HG03460 (cell line): ENCODE measurements around the gene LAMC3.

Source experiments
- ATAC-seq: cut with Tn5 transposase; IDR thresholded peaks from one replicate; pipeline ENCODE4 v1.9.1; 2021; ENCODE audit not compliant: unreplicated experiment

LAMC3 gene

DNA sequence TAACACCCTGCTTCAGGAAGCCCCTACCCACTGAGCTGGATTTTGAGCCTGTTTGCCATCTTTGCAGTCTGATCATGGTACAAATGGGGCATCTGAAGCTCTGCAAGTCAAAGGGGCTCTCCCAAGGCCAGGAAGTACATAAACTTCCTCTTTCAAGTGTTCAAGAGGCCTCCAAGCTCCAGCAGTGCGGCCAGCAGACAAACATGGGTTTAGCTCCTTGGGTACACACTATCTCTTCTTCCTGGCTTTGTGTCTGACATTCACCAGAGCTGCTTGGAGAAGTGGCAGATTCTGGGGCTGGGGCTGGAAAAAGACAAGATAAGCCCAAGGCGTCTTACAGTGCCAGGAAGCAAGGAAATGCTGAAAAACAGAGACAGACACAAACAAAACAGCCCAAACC is 34.1 kb downstream of the LAMC3 start:
- no peak for ATAC-seq

DNA sequence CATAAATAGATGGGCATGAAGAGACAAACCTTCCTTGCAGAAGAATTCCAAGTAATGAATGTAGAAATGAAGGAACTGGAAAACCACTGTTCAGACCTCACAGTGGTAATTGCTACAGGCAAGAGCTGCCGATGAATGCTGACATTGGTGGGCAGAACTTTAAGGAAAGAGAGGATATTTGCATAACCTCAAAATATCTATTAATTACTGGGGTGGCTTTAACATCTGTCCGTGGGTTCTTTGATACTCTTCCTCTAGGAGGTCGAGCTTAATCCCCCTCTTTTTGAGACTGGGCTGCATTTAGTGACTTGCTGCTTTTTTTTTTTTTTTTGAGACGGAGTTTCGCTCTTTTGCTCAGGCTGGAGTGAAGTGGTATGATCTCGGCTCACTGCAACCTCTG is 34.7 kb downstream of the LAMC3 start:
- ATAC-seq: no peak

DNA sequence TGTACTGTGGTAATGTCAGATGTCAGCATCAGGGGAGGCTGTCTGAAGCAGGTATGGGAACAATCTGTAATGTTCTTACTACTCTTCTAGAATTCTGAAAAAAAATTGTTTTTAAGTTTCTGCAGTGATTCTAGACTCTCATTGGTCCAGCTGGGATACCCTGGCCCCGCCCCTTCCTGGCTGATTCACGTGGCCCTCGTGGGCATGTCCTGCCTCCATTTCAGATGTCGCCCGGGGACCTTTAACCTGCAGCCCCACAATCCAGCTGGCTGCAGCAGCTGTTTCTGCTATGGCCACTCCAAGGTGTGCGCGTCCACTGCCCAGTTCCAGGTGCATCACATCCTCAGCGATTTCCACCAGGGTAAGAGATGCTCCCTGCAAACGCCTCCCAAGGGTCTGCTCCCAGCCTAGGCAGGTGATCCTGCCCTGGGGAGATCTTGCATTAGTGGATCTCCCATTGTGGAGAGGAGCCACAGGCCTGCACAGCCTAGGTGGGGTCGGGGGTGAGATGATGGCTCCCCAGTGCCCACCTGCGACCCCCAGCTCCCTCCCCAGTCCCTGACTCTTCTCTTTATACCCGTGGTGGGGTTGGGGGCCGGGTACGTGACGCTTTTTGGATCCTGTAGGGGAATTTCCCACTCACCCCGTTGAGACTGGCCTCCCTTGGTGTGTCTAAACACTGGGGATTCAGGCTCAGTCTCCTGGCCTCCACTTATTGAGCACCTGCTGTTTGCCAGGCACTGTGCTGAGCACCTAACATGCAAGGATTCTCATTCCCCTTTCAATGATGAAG is 36.5 kb downstream of the LAMC3 start:
- ATAC-seq: no peak

DNA sequence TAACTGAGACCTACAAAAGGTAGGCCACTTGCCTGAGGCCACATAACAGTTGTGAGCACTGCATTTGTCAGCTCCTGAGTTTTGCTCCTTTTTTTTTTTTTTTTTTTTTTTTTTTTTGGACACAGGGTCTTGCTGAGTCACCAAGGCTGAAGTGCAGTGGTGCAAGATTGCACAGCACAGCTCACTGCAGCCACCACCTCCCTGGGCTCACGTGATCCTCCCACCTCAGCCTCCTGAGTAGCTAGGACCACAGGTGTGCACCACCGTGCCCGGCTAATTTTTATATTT is 37.1 kb downstream of the LAMC3 start:
- ATAC-seq: no peak

DNA sequence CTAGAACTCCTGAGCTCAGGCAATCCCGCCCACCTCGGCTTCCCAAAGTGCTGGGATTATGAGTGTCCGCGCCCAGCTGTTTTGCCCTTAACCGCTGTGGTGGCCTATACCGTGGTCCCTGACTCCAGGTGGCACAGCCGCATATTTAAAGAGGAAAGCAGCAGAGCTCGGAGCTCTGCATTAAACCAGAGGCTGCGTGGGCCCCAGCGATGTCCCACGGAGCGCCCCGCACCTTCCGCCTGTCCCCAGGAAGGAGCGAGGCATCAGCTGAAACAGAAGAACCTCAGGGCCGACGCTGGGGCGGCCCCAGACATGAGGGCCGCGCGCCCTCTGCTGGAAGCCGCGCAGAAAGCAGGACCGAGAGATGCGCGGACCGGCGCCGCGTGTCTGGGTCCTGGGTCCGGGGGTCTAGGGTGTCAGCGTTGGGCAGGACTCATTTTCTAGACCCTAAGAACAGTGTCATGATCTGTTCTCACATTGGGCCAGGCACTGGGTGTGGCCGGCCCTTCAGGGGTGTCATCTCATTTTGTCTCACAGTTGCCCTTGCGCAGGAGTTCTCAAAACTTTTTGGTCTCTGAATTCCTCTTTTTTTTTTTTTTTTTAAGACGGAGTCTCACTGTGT is 37.7 kb downstream of the LAMC3 start:
- no peak for ATAC-seq

DNA sequence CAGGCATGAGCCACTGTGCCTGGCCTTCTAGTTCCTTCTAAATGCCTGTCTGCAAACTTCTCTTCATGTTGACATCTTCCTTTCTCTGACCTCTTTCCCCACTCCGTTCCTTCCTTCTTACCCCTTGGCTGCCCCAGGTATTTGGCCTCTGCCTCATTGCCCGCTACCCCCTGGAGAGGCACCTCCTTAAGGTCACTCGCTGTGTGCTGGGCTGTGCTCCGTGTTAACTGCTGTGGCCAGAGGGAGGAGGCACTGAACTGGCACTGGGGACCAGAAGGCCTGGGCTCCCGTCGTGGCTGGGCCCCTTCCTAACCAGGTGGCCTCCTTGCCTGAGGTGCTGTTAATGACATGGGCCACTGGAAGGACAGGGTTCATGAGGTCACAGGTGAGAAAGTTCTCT is 39.4 kb downstream of the LAMC3 start:
- ATAC-seq: no peak

DNA sequence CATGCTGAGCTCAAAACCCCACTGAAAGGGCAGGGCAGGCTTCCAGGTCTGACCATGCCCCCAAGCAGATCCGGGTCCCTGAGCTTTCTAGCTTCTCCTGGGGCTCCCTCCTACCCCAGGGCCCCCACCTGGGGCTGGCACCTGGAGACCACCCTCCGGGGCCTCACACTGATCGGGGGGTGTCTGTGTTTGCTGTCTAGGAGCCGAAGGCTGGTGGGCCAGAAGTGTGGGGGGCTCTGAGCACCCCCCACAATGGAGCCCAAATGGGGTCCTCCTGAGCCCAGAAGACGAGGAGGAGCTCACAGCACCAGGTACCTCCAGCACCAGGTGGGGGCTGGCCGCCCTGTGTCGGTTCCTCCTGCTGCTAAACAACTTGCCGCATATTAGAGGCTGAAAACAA is 39.8 kb downstream of the LAMC3 start:
- ATAC-seq: no peak

DNA sequence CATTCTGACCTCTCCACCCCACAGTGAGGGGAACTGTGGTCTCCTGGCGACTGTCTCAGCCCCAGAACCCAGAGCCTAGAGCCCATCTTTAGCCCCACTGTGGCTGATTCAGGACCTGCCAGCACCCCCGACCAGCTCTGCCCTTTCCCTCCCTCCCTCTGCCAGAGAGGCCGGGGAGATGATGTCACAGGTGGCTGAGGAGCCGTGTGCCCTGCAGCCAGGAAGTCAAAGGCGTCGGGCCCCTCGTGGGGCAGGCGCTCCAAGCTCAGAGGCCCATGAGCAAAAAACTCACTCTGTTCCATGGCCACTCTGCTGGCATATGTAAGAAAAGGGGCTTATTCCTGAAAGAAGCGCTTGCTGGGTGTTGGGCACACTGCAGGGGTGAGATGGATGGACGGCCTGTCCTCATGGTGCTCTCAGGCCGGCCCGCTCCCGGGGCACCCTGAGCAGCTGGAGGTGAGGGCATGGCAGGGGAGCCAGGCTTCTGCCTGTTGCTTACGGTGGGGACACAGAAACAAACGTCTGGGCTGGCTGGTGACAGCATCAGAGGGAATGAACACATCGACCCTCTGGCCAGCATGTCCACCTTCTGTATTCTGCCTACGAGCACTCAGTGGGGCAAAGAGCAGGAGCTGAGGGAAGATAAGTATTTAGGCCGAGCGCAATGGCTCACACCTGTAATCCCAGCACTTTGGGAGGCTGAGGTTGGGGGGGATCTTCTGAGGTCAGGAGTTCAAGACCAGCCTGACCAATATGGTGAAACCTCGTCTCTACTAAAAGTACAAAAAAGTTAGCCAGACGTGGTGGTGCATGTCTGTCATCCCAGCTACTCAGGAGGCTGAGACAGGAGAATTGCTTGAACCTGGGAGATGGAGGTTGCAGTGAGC is 41.1 kb downstream of the LAMC3 start:
- ATAC-seq: no peak

DNA sequence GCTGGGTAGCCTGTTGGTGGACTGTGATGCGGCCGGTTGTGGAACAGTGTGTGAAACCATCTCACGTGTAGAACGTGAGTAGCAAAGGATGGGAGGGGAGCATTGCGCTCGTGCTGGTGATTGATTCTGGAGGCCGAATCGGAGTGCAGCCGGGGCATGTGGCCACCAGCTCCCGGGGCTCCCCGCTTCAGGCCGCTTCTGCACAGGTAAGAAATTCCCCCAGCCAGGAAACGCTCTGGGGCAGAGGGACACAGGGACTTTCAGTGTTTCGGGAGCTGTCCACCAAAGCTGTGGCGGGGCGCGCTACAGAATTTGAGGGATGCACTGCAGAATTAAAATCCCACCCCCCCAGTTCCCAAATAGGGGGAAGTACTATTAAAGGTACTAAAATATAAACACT is 41.9 kb downstream of the LAMC3 start:
- no peak for ATAC-seq

DNA sequence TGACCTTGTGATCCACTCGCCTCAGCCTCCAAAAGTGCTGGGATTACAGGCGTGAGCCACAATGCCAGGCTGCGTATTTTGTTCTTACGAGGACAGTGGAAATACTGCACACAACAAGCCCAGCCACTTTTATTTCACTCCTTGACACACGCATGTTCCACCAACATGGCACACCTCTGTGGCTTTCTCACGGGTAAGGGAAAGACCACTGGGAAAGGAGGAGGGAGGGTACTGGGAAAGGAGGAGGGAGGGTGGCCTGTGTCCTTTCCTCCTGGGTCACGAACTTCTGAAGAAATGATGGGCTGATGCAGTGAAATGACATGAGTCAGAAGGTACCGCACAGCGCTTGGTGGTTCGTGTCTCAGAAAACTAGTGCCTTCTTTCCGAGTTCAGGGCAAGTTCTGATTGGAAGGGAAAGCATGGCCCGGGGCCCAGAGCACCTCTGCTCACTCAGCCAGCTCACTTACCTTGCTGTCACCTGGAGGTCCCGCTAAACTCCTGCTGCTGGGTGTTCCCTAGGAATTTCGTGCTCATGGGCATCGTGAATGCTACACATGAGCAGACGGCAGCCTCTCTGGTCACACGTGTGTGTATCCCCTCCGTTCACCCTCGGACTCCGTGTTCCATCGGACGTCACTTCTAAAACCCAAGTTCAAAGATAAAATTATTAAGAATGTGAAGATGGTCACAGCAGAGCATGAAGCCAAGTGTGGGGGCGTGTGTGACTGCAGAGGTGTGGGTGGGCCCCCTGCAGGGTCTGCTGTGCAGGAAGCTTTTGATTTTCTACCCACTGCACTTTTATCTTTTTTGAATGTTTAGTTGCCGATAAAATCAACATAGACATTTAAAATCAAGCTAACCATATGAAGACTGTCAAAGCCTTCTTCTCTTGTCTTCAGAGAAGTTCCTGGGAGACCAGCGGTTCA is 42.9 kb downstream of the LAMC3 start:
- ATAC-seq: no peak

DNA sequence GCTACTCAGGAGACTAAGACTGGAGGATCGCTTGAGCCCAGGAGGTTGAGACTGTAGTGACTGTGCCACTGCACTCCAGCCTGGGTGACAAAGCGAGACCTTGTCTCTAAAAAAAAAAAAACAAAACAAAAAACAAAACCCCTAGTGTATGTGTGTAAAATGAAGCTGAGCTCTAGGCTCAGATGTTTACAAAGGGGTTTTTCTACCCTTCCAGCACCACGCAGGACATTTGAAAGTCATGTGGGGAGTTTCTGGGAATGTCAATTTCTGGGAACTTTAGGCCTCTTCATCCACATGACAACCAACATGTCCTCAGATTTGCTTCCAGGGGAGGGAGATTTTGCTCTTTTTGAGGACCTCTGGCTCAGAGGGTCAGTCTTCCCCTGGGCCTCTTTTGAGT is 44.9 kb downstream of the LAMC3 start:
- ATAC-seq: no peak

DNA sequence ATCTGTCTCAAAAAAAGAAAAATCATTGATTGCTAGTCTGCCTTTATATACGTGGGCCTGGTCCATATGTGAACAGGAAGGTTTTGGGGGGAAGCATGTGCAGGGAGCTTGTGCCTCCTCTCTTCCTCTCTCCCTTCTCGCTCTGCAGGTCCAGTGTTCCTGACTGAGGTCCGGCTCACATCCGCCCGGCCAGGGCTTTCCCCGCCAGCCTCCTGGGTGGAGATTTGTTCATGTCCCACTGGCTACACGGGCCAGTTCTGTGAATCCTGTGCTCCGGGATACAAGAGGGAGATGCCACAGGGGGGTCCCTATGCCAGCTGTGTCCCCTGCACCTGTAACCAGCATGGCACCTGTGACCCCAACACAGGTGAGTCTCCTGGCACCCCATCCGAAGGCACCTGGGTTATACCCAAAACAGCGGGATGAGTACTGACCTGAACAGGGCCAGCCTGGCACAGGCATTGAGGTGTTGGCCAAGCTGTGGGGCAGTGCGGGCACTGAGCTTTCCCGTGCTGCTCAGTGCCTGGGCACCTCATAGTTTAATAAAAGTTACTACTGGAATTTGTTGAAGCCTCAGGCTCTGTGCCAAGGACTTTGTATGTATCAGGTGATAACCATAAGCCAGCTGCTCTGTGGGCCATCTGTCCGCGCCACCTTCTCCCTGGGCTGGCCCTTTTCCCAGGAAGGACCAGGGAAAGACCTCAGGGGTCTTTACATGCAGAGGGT is 48.0 kb downstream of the LAMC3 start:
- no peak for ATAC-seq

DNA sequence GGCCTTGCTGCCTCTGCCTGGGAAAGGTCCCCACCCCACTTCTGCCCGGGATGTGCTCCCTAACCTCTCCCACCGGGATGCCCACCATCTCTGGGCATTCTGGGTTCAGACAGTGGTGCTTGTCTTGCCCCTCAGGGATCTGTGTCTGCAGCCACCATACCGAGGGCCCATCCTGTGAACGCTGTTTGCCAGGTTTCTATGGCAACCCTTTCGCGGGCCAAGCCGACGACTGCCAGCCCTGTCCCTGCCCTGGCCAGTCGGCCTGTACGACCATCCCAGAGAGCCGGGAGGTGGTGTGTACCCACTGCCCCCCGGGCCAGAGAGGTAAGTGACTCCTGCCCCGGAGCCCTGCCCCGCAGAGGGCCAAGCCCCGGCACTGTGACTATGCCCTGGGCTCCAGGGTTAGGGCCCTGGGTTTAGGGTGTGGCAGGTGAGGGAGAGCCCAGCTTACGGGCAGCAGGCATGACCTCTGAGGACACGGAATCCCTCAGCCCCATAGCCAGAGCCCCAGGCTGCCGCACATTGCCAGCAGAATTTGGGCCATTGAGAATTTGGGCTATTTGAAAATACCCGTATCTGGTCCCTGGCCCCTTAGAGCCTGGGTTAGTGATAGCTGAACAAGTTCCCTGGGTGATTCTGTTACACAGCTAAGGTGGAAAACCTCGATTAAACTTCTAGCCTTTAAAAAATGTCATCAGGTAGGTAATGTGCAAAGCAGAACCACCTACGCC is 52.1 kb downstream of the LAMC3 start:
- no peak for ATAC-seq

DNA sequence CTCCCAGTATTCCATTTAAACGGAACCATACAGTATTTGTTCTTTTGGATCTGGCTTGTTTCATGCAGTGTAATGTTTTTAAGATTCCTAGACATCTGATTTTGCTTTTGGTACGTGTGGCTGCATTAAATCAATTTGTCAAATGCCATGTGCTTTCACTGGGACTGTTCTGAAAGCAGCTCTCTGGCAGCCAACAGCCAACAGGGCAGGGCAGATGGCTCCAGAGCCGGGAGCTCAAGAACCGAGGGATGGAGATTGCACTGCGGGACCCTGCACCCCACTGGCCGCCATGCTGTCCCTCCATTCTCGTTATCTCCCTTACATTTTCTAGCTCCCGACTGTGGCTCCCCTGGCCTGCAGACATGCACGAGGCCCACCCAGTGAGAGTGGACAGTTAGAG is 54.0 kb downstream of the LAMC3 start:
- no peak for ATAC-seq

DNA sequence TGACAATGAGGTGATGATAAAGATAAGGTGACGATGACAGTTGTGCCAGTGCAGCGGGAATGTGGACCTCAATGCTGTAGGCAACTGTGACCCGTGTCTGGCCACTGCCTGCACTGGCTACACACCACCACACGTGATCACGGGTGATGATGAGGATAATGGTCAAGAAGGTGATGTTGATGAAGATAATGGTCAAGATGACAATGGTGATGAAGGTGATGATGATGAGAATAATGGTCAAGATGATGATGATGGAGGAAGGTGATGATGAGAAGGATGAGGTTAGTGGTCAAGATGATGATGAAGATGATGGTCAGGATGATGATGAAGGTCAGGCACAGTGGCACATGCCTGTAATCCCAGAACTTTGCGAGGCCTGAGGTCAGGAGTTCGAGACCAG is 56.6 kb downstream of the LAMC3 start:
- ATAC-seq: no peak

DNA sequence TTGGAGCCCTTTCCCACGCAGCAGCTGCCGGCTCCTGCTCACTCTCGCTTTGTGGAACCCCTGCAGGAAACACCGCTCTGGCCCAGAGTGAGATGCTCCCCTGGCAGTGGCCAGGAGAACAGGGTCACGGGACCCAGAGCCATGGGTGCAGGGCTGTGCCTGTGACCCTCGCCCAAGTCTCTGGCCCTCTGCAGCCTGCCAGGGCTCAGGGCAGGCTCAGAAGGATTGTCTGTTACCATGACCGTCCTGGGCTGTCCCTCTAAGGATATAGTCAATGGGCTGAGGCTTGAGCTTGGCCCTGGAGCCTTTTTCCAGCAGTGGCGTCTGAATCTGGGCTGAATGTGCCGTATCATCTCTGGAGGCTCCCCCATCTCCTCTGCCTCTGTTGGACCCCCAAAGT is 58.7 kb downstream of the LAMC3 start:
- ATAC-seq: no peak

DNA sequence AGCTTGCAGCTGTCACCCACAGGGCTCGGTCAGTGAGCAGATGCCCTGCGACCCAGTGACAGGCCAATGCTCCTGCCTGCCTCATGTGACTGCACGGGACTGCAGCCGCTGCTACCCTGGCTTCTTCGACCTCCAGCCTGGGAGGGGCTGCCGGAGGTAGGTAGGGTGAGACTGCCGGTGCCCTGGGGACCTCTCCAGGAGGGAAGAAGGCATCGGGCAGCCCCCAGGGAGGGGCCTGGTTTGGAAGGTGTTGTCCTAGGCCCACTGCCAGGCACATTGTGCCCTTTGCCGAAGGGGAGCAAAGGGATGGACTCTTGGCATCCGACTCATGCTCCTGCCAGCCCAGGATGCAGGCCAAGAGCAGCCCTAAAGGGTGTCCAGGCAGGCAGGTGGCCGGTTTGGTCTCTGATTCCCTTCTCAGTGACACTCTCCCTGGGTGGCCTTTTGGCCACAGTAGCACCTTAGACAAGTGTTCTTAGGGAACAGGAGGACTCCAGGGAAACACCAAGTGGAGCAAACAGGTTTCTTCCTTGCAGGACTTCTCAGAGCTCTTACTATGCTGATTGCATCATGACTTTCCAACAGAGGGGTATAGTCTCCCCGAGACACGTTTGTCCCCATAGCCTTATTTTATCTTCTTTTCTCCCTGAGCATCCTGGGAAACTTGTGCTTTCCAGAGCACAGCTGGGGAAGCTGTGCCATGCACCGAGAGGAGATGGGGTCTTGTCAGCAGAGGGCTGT is 59.3 kb downstream of the LAMC3 start:
- ATAC-seq: no peak

DNA sequence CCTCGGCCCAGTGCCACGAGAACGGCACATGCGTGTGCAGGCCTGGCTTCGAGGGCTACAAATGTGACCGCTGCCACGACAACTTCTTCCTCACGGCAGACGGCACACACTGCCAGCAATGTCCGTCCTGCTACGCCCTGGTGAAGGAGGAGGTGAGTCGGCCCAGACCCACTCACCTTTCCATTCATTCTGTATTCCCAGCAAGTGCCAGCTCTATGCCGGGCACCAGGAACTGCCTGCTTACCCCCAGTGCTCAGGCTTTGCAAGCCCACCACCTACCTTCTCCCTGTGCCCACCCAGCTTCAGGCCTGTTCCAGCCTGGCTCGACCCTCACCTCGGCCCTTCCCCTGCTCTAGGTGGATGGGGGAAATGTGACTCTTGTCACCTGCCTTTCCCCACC is 60.7 kb downstream of the LAMC3 start:
- ATAC-seq: no peak
